ENCODE data around the gene C1QBP.
"Not testable (repeated sequence)": the region's sequence is repeated elsewhere in the genome, so short reads cannot be mapped to it uniquely, and the experiment has no call there.

Gene C1QBP

DNA sequence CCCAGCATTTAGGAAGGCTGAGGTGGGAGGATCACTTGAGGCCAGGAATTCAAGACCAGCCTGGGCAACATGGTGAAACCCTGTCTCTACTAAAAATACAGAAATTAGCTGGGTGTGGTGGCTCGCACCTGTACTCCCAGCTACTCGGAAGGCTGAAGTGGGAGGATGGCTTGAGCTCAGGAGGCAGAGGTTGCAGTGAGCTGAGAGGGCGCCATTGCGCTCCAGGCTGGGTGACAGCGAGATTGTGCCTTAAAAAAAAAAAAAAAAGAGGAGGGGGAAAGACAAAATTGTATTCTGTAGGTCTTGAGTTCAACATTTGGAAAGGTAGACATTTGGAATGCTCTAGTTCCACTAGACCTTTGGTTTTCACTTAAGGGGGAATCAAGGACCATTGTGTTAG is 7.7 kb downstream of the C1QBP start:
- not testable (repeated sequence) for DNase-seq

DNA sequence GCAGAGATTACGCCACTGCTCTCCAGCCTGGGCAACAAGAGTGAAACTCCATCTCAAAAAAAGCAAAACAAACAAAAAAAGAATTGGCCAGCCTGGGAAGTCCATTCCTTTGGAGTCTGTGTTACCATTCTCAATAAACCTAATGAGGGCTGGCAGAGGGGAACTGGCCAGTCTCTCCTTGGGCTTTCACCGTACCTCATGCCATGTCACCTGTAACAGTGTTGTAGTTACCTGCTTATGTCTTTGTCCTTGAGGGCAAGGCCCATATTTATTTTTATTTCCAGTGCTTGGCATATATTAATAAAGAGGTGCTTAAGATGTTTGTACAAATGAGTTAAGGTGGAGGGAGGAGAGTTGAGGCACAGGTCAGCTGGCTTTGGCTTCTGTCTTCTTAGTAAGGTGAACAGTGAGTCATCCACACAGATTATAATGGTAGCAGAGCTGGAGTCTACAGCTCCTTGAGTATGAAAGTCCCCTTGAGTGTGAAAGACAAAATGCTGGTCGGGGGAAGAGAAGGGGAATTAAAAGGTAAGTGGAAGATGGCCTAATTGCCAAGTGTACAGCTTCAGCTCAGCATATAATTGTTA is 8.4 kb downstream of the C1QBP start:
- peak; percentile 10 for DNase-seq

DNA sequence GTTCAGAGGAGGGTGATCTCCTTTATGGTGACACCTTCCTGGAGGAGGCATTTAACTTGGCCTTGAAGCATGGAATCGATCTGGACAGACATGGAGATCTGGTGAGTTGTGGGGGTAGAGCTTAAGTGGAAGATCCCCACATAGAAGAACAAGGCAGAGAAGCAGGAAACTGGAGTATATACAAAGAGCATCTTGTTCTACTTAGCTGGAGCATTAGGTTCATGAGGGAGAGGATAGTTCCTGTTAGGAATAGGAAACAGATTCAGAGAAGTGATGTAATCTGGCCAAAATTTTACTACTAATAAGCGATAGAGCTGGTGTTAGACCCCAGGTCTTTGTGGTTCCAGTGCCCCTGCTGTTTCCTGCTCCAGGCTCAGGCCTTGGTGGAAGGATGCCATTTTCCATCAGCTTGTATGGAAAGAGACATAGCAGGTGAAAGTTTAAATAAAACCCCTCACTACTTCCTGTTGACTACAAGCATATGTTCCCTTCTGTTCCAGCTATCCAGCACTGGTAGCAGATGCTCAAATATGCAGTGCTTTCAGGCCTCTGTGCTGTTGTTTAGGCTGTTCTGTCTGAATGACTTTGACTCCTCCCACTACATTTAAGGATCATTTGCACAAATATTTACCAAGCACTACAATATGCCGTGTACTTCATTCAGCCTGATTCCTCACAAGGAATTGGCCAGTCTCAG is 9.6 kb downstream of the C1QBP start:
- no peak for DNase-seq

DNA sequence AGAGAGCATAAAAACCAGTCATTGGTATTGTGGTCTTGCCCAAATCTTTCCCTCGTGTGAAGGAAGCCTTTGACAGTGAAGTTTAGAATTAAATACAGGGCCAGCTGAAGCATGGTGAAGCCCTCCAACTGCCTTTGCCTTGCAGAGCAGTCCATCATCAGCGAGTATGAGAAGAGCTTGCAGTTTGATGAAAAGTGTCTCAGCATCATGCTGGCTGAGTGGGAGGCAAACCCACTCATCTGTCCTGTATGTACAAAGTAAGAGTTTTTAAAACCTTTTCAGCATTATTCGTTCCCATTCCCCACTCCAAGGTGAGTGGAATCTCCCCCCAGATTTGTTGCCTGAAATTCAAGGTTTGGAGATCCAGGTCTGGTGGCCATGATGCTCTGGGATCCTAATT is 13.1 kb downstream of the C1QBP start:
- no peak for DNase-seq

DNA sequence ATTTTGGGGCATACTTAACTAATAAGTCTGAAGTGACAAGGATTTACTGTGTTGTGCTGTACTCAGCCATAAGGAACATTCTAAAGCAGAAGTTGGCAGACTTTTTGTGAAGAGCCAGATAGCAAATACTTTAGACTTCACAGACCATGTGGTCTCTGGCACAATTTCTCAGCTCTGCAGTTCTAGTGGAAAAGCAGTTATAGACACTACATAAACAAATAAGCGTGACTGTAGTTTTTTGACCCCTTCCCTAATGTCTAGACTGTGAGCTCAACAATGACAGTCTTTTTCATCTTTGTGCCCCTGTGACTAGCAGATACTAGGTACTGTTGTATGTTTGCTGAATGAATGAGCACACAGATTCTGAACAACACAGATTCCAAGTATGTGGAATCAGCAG is 14.0 kb downstream of the C1QBP start:
- DNase-seq: no peak

DNA sequence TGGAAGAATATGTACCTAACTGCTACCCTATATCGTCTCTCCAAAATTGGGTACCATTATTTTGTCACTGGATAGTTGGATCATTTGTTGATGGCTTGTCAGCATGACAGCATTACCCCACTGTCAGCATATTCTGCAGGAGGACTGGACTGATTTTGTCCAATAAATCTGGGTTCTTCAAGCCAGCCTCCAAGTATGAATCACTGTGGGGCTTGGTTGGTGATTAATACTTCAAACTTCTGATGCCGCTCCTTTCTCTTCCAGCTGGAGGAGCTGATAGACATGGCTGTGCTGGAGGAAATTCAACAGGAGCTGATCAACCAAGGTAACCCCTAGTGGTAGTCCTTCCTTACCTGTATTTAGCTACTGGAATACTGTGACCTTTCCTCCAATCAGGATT is 16.4 kb downstream of the C1QBP start:
- no peak for DNase-seq

DNA sequence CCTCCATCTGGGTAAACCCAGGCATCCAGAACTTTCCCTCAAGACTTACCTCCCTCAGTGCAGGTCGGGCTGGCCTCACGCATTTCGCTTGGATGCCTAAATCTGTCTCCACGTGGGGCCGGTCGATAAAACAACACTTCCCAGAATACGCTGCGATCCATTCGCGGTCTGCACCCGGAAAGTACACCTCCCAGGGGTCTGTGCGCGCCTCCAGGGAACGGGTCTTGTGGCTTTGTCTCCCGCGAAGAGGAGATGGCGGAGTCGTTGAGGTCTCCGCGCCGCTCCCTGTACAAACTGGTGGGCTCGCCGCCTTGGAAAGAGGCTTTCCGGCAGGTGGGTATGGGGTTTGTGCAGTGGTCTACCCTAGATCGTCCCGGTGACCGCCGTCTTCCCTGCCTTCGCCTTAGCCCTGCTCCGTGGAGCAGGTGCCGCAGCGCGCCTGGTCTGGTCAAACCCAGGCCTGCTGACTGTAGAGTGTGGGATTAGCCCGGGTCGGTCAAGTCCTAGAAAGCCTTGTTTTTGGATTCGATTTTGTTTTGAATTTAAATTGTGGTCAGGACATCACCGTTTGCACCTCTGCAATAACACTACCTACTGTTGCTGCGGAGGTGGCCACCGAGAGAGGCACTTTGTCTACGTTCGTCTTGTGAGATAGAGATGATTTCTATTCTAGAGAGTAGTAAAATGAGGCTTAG is 18.8 kb downstream of the C1QBP start, which contains the start of gene RPAIN:
Gene RPAIN, plus strand, starts transcription at position 224 of the 695 bp plus-strand sequence. Its CDS starts 29 bp downstream, at position 253.
- DNase-seq: peak; percentile 94

DNA sequence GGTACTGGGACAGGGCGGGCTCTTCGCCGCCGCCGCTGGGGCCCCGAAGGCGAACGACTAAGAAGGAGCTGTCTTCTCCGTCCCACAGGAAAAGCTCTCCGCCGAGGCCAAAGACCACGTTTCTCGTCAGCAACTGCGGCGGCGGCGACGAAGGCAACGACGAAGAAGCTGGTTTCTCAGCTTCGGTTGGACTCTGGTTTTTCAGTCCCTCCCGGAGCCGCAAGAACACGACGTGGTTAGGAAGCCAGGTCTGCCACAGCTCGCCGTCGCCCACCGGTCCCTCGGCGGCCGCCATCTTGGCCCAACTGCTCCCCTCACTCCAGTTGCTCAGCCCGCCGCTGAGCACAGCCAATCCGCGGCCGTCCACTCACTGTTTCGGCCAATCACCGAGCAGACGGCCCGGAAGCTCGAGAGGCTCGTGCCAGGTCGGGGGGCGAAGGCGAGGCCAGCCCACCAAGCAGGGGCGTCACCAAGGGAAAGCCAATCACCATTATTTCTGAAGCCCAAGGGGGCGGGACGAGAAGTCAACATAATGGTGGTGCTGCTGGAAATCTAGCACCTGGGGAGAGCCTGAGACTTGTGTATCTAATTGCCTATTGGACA is 19.5 kb downstream of the C1QBP start, which contains the start of gene NUP88:
Gene NUP88, minus strand, starts transcription at position 307 of the 603 bp plus-strand sequence. Its CDS starts 12 bp downstream, at position 295.
- peak; percentile 94 for DNase-seq

DNA sequence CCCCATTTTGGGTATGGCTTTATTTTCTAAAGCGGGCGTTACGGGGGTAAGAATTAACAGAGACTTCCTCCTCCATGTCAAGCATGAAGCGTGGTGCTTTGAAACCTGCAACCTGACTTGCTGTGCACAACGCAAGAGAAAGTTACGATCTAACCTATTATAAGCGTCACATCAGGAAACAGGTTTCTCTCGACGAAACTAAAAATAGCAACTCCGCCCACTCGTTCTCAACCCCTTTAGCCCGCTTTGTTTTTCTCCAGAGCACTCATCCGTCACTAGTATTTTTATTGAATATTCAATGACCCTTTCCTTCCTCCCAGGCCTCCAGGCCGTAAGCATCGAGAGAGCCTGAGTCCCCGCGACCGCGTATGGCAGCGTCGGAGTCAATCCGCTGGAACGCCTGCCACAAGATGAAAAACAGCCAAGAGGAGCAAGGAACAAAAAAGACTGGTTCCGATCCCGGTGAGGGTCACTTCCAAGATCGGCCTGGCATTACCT is 20.0 kb downstream of the C1QBP start:
- peak; percentile 27 for DNase-seq

DNA sequence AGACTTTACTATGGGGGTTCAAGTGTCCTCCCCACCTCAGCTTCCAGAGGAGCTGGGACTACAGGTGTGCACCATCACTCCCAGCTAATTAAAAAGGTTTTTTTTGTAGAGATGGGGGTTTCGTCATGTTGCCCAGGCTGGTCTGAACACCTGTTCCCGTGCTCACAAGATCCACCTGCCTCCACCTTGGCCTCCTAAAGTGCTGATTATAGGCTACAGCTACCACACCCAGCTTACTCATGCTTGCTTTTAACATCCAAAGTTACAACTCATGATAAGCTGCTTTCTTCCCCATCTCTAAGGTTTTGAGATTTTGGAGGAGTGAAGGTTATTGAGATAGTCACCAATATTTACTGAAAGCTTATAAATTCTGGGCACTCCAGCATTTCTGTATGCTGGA is 22.1 kb downstream of the C1QBP start:
- no peak for DNase-seq

DNA sequence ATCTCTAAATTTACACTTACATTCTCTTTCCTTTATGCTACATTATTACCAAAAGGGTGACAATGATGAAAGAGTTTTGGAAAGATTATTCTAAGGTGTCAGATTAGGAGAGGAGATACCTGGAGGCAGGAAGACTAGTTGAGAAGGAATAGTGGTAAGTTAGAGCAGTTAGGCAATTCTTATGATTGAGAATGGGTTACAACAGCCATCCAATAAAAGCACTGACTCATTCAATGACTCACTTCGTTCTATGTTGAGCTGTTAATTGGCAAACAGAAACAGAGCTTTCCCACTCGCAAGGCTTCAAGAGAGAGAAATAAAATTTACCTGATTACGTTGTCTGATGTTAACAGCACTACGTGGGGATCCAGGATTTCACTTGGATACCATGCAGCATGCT is 25.3 kb downstream of the C1QBP start:
- no peak for DNase-seq

DNA sequence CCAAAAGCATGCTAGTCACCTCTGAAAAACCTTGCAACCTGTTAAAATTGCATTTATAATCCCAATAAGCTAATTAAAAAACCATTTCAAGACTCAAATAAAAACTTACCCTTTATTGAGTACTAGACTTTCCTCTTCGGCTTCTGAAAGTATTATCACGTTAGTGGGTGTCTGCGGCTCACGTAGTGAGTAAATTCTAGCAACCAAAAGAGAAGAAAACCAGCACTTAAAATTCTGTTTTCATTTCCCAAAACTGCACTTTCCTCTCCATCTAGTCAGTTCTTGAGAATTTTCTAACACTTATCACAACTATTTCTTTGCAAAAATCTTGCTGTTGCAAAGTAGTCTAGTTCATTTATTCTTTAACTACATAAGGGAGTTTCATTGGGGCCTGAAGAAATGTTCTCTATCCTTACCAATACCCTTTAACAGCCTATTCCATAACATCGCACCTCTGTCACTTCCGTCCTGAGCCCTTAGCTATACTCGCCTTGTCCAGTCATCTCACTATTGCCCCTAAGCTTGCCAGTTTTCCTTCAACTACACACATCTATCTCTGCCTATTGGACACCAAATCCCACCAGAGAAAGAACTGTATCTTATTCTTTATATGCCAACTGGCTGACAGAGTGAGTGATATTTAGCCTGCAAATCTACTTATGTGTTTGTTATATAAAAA is 28.2 kb downstream of the C1QBP start:
- DNase-seq: no peak

DNA sequence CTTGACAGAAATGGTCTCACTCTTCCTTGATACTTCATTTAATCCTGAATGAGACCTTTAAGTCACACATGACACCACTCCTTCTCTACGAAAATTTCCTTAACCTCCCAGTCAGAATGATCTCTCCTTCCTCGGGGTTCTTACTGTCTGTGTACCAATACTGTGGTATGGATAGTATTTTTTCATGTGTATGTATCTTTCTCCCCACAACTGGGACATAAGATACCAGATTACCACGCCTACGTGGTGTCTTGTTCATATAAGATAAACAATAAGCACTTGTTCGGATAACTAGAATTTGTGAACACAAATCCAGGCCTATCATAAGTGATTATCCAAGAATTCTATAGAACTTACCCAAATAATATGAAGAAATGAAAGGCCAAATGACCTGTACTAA is 30.8 kb downstream of the C1QBP start:
- no peak for DNase-seq

DNA sequence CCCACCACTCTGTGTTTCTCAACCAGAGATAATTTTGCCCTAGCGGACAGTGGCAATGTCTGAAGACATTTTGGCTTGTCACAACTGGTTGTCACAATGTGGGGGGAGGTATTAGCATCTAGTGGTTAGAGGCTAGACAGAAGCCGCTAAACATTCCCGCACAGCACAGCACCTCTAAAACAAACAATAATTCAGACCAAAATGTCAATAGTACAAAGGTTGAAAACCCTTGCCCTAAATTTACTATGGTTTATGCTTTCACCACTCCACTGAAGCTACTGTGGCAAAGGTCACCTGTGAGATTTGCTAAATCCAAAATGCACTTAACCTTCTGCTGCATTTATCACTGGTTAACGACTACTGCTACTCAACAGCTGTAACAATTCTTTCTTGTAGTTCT is 33.6 kb downstream of the C1QBP start:
- no peak for DNase-seq

DNA sequence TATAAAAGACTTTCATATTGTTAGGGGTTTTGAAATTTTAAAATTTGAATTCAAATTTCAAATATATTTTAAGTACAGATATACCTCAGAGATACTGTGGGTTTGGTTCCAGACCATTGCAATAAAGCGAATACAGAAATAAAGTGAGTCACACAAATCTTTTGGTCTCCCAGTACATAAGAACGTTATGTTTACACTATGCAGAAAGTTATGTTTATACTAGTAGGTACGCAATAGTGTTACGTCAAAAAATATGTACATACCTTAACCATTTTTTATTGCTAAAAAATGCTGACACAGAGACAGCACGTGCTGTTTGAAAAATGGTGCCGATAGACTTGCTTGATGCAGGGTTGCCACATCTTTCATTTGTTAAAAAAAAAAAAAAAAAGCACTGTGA is 39.2 kb downstream of the C1QBP start:
- no peak for DNase-seq

DNA sequence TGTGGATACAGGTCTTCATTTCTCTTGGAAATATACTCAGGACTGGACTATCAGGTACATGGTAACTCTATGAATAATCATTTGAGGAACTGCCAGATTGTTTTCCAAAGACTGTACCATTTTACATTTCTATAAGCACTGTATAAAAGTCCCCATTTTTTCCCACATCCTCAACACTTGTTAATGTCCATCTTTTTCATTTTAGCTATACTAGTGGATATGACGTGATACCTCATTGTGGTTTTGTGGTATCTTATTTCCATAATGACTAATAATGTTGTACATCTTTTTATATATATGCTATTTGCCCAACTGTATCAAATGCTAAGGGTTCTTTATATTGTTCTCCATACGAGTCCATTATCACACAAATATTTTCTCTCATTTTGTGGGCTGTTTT is 42.3 kb downstream of the C1QBP start:
- DNase-seq: no peak

DNA sequence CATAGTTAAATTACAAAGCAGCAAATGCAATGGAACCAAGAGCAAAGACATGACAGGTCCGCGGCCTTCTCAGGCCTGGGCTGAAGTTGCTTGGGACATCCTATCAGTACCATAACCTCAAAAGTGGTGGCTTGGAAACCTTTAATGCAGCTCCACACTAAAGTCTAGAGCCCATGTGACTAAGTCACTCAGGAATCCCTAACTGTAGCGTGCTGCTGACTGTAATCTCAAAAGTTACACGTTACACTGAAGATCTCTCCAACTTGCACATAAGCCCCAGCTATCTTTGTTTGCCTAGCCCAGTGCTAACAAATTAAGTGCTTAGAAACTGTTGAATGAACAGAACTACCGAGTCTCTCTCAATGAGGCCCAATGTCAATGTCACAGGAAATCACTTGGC is 47.3 kb downstream of the C1QBP start:
- no peak for DNase-seq

All from NCI-H2227 treated with DMSO at 0.1 percent for 48 hours (cell line).